Lung (tissue), 12 donors: ENCODE results near the gene GUCA2B. TPM values are rescaled to one million over a fixed set of nuclear protein-coding genes. Genes with fewer than 3 reads are reported as not detected.

ENCODE experiments used
- ATAC-seq: fragments of 200-7000 bp; cut with Tn5 transposase; one replicate; pipeline ENCODE4 v1.9.1; 2020; ENCODE audit warnings: moderate number of reproducible peaks; ENCODE audit not compliant: insufficient read depth, low FRiP score
- DNase-seq, 3 donors: peaks; one replicate each; pipeline ENCODE4 v3.0.0-alpha.2; 2013 to 2017
- H3K27ac ChIP-seq, 2 donors: one replicate each; pipeline ENCODE4 v1.5.1; 2013; ENCODE audit warnings: mild to moderate bottlenecking in 2 of 2, moderate library complexity in 2 of 2, control low read depth in 1 of 2, inconsistent platforms in 1 of 2, low read depth in 1 of 2, low read length in 1 of 2
- H3K27me3 ChIP-seq, 3 donors: one replicate each; pipeline ENCODE4 v1.5.1; 2013; ENCODE audit warnings: low read length in 2 of 3; ENCODE audit not compliant: control insufficient read depth in 3 of 3, insufficient read depth in 3 of 3
- H3K36me3 ChIP-seq, 4 donors: one replicate each; pipeline ENCODE4 v1.5.1; 2013; ENCODE audit warnings: low read length in 4 of 4, mild to moderate bottlenecking in 1 of 4, moderate library complexity in 1 of 4; ENCODE audit not compliant: control insufficient read depth in 4 of 4, insufficient read depth in 4 of 4
- H3K4me1 ChIP-seq, 5 donors: one replicate each; pipeline ENCODE4 v1.5.1; 2013; ENCODE audit warnings: low read length in 5 of 5, mild to moderate bottlenecking in 2 of 5, moderate library complexity in 1 of 5; ENCODE audit not compliant: control insufficient read depth in 5 of 5, insufficient read depth in 5 of 5
- H3K4me3 ChIP-seq: one replicate; pipeline ENCODE4 v1.5.1; 2013; ENCODE audit warnings: mild to moderate bottlenecking, control low read depth, moderate library complexity
- H3K9ac ChIP-seq, 2 donors: one replicate each; pipeline ENCODE4 v1.5.1; 2013; ENCODE audit warnings: low read length in 2 of 2, control low read depth in 1 of 2; ENCODE audit not compliant: insufficient read depth in 1 of 2
- H3K9me3 ChIP-seq, 4 donors: one replicate each; pipeline ENCODE4 v1.5.1; 2013; ENCODE audit warnings: low read length in 3 of 4, mild to moderate bottlenecking in 1 of 4, moderate library complexity in 1 of 4; ENCODE audit not compliant: control insufficient read depth in 4 of 4, insufficient read depth in 3 of 4
- WGBS, 2 donors: extraction: QIAGEN DNeasy Blood & Tissue Kit; methylation state at CpG; one replicate each; pipeline ENCODE4 v1.1.7; 2013; 5-methylcytosine and 5-hydroxymethylcytosine counted together
- polyA plus RNA-seq, 2 donors: library from polyadenylated mRNA; stranded (reverse); fragments of 200-250 nt; gene quantifications; one replicate each; pipeline ENCODE4 v1.2.1, GENCODE V29; 2013
- total RNA-seq, 2 donors: library from RNA; depleted of rRNA in 1 of 2; stranded (reverse); fragments of >200 nt in 1 of 2; gene quantifications; one replicate each; pipeline ENCODE4 v1.2.1, GENCODE V29; 2014 to 2021
- TF ChIP-seq, protein P1 (sequence below): IDR thresholded peaks from 2 replicates; pipeline ENCODE4 v1.5.1; 2012; ENCODE audit warnings: mild to moderate bottlenecking; ENCODE audit errors: control extremely low read depth, extremely low read depth
- donor health status: control.
- donor health status: control.
- donor health status: Bipolar disorder and iron deficiency.
- donor health status: healthy.
- donor health status: DM: yes; HTN: yes; CAD: no.

GUCA2B gene
- total and polyA plus RNA-seq, 4 donors, result not detected

DNA sequence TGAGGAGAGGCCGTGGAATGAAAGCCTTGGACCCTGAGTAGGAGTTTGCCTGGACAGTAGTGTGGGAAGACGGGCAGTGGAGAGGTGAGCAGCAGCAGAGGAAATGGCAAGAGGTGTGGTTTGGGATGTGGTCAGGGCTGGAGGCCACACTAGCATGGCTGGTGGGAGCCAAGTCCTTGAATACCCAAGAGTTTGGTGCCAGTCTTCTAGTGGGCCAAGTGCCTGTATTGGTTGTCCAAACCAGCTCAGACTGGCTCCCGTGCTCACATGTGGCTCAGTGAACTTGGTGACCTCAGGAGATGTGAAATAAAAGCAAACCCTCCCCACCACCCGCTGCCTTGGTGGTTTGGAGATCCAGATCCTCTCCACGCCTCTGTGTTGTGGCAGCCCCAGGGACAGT is 9.0 kb downstream of the GUCA2B start:
- ATAC-seq (no peak), DNase-seq (no peak)
- no peaks in the 10 kb centered on the region for H3K36me3 ChIP-seq
- H3K4me3 ChIP-seq, result no peak overlapping the region
- WGBS, 2 donors, result 67 to 76% methylated on average over 5 of the region's 5 CpGs
- TF ChIP-seq, protein P1, sequence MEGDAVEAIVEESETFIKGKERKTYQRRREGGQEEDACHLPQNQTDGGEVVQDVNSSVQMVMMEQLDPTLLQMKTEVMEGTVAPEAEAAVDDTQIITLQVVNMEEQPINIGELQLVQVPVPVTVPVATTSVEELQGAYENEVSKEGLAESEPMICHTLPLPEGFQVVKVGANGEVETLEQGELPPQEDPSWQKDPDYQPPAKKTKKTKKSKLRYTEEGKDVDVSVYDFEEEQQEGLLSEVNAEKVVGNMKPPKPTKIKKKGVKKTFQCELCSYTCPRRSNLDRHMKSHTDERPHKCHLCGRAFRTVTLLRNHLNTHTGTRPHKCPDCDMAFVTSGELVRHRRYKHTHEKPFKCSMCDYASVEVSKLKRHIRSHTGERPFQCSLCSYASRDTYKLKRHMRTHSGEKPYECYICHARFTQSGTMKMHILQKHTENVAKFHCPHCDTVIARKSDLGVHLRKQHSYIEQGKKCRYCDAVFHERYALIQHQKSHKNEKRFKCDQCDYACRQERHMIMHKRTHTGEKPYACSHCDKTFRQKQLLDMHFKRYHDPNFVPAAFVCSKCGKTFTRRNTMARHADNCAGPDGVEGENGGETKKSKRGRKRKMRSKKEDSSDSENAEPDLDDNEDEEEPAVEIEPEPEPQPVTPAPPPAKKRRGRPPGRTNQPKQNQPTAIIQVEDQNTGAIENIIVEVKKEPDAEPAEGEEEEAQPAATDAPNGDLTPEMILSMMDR, result no peak
- H3K27ac ChIP-seq, result no peak overlapping the region
- no peak overlapping the region for H3K9ac ChIP-seq
- H3K9me3 ChIP-seq, result peaks cover 0 to 5% (median 1%) of the 10 kb centered on the region in 4 donors
- H3K4me1 ChIP-seq, result peaks cover 0 to 15% (median 10%) of the 10 kb centered on the region in 5 donors
- no peaks in the 10 kb centered on the region for H3K27me3 ChIP-seq

DNA sequence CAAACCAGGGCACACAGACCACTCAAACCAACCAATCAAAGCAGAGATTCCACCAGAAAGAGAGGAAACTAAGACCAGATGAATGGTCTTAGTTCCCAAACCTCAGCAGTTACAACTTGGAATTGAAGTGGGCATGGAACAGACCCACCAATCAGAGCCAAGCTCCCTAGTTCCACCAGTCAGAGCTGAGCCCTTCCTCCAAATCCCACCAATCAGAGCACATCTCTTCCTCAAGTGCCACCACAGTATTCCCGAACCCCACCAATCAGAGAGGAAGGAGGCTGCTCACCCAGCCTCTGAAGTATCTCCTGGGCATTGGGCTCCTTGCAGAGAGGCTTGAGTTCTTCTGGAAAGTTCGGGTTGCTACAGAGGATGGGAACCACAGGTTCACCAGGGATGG is 9.9 kb downstream of the GUCA2B start:
- TF ChIP-seq, protein P1, result no peak
- peaks cover 0 to 15% (median 10%) of the 10 kb centered on the region in 5 donors for H3K4me1 ChIP-seq
- 86 to 97% methylated on average over 2 of the region's 2 CpGs for WGBS, 2 donors
- no peak overlapping the region for H3K27ac ChIP-seq
- DNase-seq, result no peak
- ATAC-seq, result no peak
- H3K27me3 ChIP-seq, result no peaks in the 10 kb centered on the region
- H3K4me3 ChIP-seq, result no peak overlapping the region
- H3K9ac ChIP-seq, result no peak overlapping the region
- H3K9me3 ChIP-seq, result peaks cover 0 to 5% (median 1%) of the 10 kb centered on the region in 4 donors
- H3K36me3 ChIP-seq, result no peaks in the 10 kb centered on the region

DNA sequence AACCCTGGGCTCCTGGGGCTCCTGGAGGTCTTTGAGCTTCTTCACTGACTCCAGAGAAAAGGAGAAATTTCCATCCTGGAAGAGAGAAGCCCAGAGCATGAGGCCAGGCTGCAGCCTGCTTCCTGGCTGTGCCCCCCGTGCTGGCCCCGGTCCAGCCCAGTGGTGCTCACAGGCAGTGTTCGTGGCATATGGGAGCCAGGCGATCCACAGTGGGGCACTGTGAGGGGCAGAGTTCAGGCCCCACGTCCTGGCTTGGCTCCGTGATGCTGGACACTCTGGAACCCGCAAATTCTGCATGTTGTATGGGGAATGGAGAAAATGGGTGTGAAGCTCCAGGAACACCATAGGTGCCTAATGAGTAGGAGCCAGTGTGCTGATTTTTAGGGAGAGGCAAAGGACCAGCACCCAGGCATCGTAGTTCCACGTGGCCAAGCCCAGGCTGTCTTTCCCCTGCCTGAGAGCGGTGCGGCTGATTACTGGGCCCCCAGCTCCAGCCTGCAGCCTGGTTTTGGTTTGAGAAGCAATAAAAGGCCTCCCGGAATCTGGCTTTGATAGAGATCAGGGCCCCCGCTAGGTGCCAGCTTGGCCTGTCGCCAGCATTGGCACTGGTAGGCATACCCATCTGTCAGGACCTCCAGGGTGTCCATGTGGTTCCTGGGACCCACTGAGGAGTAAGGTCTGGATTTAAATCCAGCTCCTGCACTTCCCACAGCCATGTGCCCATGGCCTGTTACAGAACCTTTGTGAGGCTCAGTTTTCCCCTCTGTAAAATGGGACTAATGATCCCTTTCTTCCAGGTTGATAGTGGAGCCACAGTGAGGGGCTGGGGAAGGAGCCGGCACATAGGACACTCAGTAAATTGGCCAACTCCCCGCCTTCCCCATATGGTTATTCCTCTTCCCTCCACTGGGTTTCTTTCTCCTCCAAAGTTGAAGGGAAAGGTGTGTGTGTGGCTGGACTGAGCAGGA is 10.6 kb downstream of the GUCA2B start:
- Histone ChIP-seq H3K36me3 (no peaks in the 10 kb centered on the region), H3K27me3 (no peaks in the 10 kb centered on the region), H3K9ac (no peak overlapping the region), H3K27ac (no peak overlapping the region), H3K4me1 (peaks cover 0 to 17% (median 10%) of the 10 kb centered on the region in 5 donors), H3K4me3 (no peak overlapping the region), H3K9me3 (peaks cover 0 to 5% (median 1%) of the 10 kb centered on the region in 4 donors)
- ATAC-seq, result no peak
- TF ChIP-seq, protein P1, result no peak
- no peak for DNase-seq
- WGBS, 2 donors, result 90 to 91% methylated on average over 16 of the region's 16 CpGs
